Mucosa of stomach (tissue), 1 donor: ENCODE measurements around the gene SCIN.
A peak's percentile ranks its signal among the peaks of the same experiment; 100 is the strongest.
"Not testable (repeated sequence)": the region's sequence is repeated elsewhere in the genome, so short reads cannot be mapped to it uniquely, and the experiment has no call there.

Experiments
- H3K27me3 ChIP-seq: one replicate; pipeline ENCODE4 v1.7.0; 2013; ENCODE audit warnings: mild to moderate bottlenecking, low read length; ENCODE audit not compliant: control insufficient read depth, insufficient read depth
- H3K36me3 ChIP-seq: one replicate; pipeline ENCODE4 v1.7.0; 2013; ENCODE audit warnings: low read length; ENCODE audit not compliant: control insufficient read depth, insufficient read depth
- H3K4me1 ChIP-seq: one replicate; pipeline ENCODE4 v1.7.0; 2013; ENCODE audit warnings: mild to moderate bottlenecking, low read length; ENCODE audit not compliant: control insufficient read depth, insufficient read depth
- H3K4me3 ChIP-seq: one replicate; pipeline ENCODE4 v1.7.0; 2013; ENCODE audit warnings: low read length
- H3K9ac ChIP-seq: one replicate; pipeline ENCODE4 v1.7.0; 2013; ENCODE audit warnings: mild to moderate bottlenecking, low read length, moderate library complexity
- H3K9me3 ChIP-seq: one replicate; pipeline ENCODE4 v1.7.0; 2013; ENCODE audit warnings: mild to moderate bottlenecking, low read length, moderate library complexity; ENCODE audit not compliant: control insufficient read depth
- donor health status: Pancreatic carcinoma.

Gene SCIN

GRCh38 chr7:12686891-12687717 lies 116.6 kb downstream of the SCIN start, which contains the start of gene ARL4A:
TSS of gene ARL4A (plus strand) at chr7:12687633. CDS start at chr7:12688255, 622 bp downstream.
- Histone ChIP-seq H3K9ac (peak within 1 kb of the TSS; percentile 75), H3K4me3 (peak within 1 kb of the TSS; percentile 82), H3K27me3 (no peaks in the 10 kb centered on the region), H3K9me3 (no peaks in the 10 kb centered on the region), H3K36me3 (no peaks in the 10 kb centered on the region), H3K4me1 (no peaks in the 10 kb centered on the region)

- H3K9me3 ChIP-seq, result no peaks in the 10 kb centered on the region
Measured at GRCh38 chr7:12687718-12688171, 117.2 kb downstream of the SCIN start.

GRCh38 chr7:12688485-12689170 lies 118.1 kb downstream of the SCIN start:
- H3K4me3 ChIP-seq, H3K9ac ChIP-seq, H3K4me1 ChIP-seq, H3K27me3 ChIP-seq, H3K36me3 ChIP-seq, H3K9me3 ChIP-seq: not testable (repeated sequence)

More at GRCh38 chr7:12687718-12688171, 117.2 kb downstream of the SCIN start:
- H3K9ac ChIP-seq, result peak overlapping the region; percentile 73
- H3K4me3 ChIP-seq, result peak overlapping the region; percentile 15
- no peaks in the 10 kb centered on the region for H3K27me3 ChIP-seq
- H3K36me3 ChIP-seq, result no peaks in the 10 kb centered on the region
- H3K4me1 ChIP-seq, result no peaks in the 10 kb centered on the region

- Histone ChIP-seq H3K36me3 (no peaks in the 10 kb centered on the region), H3K4me1 (no peaks in the 10 kb centered on the region), H3K9me3 (no peaks in the 10 kb centered on the region), H3K4me3 (peak overlapping the region; percentile 29), H3K9ac (peak overlapping the region; percentile 42), H3K27me3 (no peaks in the 10 kb centered on the region)
Measured at GRCh38 chr7:12689451-12689850, 118.9 kb downstream of the SCIN start.

- Histone ChIP-seq H3K4me1 (no peaks in the 10 kb centered on the region), H3K27me3 (no peaks in the 10 kb centered on the region), H3K9ac (peak overlapping the region; percentile 9), H3K9me3 (no peaks in the 10 kb centered on the region), H3K4me3 (peak overlapping the region; percentile 29), H3K36me3 (no peaks in the 10 kb centered on the region)
Measured at GRCh38 chr7:12690041-12690878, 119.7 kb downstream of the SCIN start.

GRCh38 chr7:12691388-12691787 lies 120.9 kb downstream of the SCIN start:
- H3K4me1 ChIP-seq, H3K4me3 ChIP-seq, H3K9ac ChIP-seq, H3K27me3 ChIP-seq, H3K9me3 ChIP-seq, H3K36me3 ChIP-seq: not testable (repeated sequence)

- Histone ChIP-seq H3K4me3 (no peak overlapping the region), H3K4me1 (peaks cover 12% of the 10 kb centered on the region), H3K27me3 (no peaks in the 10 kb centered on the region), H3K9me3 (no peaks in the 10 kb centered on the region), H3K9ac (no peak overlapping the region), H3K36me3 (no peaks in the 10 kb centered on the region)
Measured at GRCh38 chr7:12692035-12692434, 121.5 kb downstream of the SCIN start.

- Histone ChIP-seq H3K4me3 (no peak overlapping the region), H3K9me3 (no peaks in the 10 kb centered on the region), H3K9ac (no peak overlapping the region), H3K4me1 (peaks cover 12% of the 10 kb centered on the region), H3K27me3 (no peaks in the 10 kb centered on the region), H3K36me3 (no peaks in the 10 kb centered on the region)
Measured at GRCh38 chr7:12692479-12693259, 122.1 kb downstream of the SCIN start.

- no peaks in the 10 kb centered on the region for H3K36me3 ChIP-seq
- H3K9ac ChIP-seq, result no peak overlapping the region
- H3K9me3 ChIP-seq, result no peaks in the 10 kb centered on the region
- no peak overlapping the region for H3K4me3 ChIP-seq
- peaks cover 12% of the 10 kb centered on the region for H3K4me1 ChIP-seq
- no peaks in the 10 kb centered on the region for H3K27me3 ChIP-seq
Measured at GRCh38 chr7:12694817-12695216, 124.3 kb downstream of the SCIN start.

- Histone ChIP-seq H3K36me3 (no peaks in the 10 kb centered on the region), H3K4me3 (no peak overlapping the region), H3K9me3 (no peaks in the 10 kb centered on the region), H3K9ac (no peak overlapping the region), H3K4me1 (peaks cover 12% of the 10 kb centered on the region), H3K27me3 (no peaks in the 10 kb centered on the region)
Measured at GRCh38 chr7:12695965-12696364, 125.4 kb downstream of the SCIN start.

GRCh38 chr7:12699299-12699698 lies 128.8 kb downstream of the SCIN start:
- H3K9ac ChIP-seq, result no peak overlapping the region
- H3K4me1 ChIP-seq, result peaks cover 12% of the 10 kb centered on the region
- no peak overlapping the region for H3K4me3 ChIP-seq
- H3K27me3 ChIP-seq, result no peaks in the 10 kb centered on the region
- H3K9me3 ChIP-seq, result no peaks in the 10 kb centered on the region
- H3K36me3 ChIP-seq, result no peaks in the 10 kb centered on the region
